Calu3 (cell line): ENCODE data around the gene COA7. TPM values are rescaled to one million over a fixed set of nuclear protein-coding genes. Genes with fewer than 3 reads are reported as not detected.
"Not testable (repeated sequence)": the region's sequence is repeated elsewhere in the genome, so short reads cannot be mapped to it uniquely, and the experiment has no call there.

ENCODE experiments used
- BruUV-seq: library from RNA; stranded (reverse); fragments of 400-500 nt; replicated peaks from 2 replicates; lab custom pipeline; 2021; lab: Mats Ljungman, UMichigan
- CTCF ChIA-PET: fragments of 300-600 bp; sonication (Branson Sonifier 250); formaldehyde crosslinking; loops from one replicate; lab custom pipeline; 2022; ENCODE audit warnings: antibody characterized with exemption; lab: Charles Lee
- DNase-seq: peaks from one replicate; pipeline ENCODE4 v3.0.0; 2022
- H3K27ac Mint-ChIP-seq: one replicate; pipeline ENCODE4 v1.8.0; 2022; ENCODE audit warnings: mixed read lengths; ENCODE audit not compliant: unreplicated experiment
- H3K27me3 Mint-ChIP-seq: one replicate; pipeline ENCODE4 v1.8.0; 2022; ENCODE audit warnings: mixed read lengths; ENCODE audit not compliant: unreplicated experiment
- H3K36me3 Mint-ChIP-seq: one replicate; pipeline ENCODE4 v1.8.0; 2022; ENCODE audit warnings: mild to moderate bottlenecking, moderate library complexity, mixed read lengths; ENCODE audit not compliant: insufficient read depth, unreplicated experiment
- H3K4me1 Mint-ChIP-seq: one replicate; pipeline ENCODE4 v1.8.0; 2022; ENCODE audit warnings: mild to moderate bottlenecking, low read depth, mixed read lengths; ENCODE audit not compliant: unreplicated experiment
- H3K4me3 Mint-ChIP-seq: one replicate; pipeline ENCODE4 v1.8.0; 2022; ENCODE audit warnings: mild to moderate bottlenecking, low read depth, moderate library complexity, mixed read lengths; ENCODE audit not compliant: unreplicated experiment
- H3K9me3 Mint-ChIP-seq: one replicate; pipeline ENCODE4 v1.8.0; 2022; ENCODE audit warnings: low read depth, mixed read lengths; ENCODE audit not compliant: unreplicated experiment
- intact Hi-C: fragments of 100-400 bp; cut with micrococcal nuclease; formaldehyde crosslinking; loops from one replicate; pipeline ENCODE4 v1.10.0; 2022; ENCODE audit not compliant: unreplicated experiment
- total RNA-seq: library from RNA; stranded (reverse); gene quantifications from 2 replicates; pipeline ENCODE4 v1.2.3, GENCODE V29; 2022
- TF ChIP-seq, protein P1 (sequence below): fragments of 200-600 bp; IDR thresholded peaks from one replicate; pipeline ENCODE4 v1.8.0; 2022; ENCODE audit warnings: antibody characterized with exemption; ENCODE audit not compliant: unreplicated experiment

Gene COA7
- total RNA-seq, 1 experiment from 2014 or later = 42.4 TPM

DNA sequence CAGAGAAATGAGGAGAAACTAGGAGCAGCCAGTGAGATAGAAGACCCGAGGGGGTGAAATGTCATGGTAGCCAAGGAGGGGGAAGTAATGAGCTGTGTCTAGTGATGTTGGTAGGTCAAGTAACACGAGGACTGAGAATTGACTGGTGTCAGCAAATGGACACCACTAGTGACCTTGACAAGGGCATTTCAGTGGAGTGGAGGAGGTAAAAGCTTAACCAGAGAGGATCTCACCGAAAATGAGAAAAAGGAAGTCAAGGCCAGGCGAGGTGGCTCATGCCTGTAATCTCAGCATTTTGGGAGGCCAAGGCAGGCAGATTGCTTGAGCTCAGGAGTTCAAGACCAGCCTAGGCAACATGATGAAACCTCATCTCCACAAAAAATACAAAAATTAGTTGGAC, 25.1 kb upstream of the COA7 start:
- Mint-ChIP-seq H3K27ac (no peak overlapping the region), H3K36me3 (peaks cover 17% of the 10 kb centered on the region), H3K9me3 (no peaks in the 10 kb centered on the region), H3K27me3 (peaks cover 13% of the 10 kb centered on the region), H3K4me3 (no peak overlapping the region), H3K4me1 (peaks cover 32% of the 10 kb centered on the region)
- BruUV-seq = no TSS peak
- intact Hi-C loops = no loop called here
- no peak for DNase-seq
- CTCF ChIA-PET = interaction anchor here (0.7 to 1.4 kb wide), 3 partner anchors 10 to 220 kb away, joined by 3 to 7 read pairs (median 3); no protein-coding TSS in a partner anchor
- TF ChIP-seq, protein P1, sequence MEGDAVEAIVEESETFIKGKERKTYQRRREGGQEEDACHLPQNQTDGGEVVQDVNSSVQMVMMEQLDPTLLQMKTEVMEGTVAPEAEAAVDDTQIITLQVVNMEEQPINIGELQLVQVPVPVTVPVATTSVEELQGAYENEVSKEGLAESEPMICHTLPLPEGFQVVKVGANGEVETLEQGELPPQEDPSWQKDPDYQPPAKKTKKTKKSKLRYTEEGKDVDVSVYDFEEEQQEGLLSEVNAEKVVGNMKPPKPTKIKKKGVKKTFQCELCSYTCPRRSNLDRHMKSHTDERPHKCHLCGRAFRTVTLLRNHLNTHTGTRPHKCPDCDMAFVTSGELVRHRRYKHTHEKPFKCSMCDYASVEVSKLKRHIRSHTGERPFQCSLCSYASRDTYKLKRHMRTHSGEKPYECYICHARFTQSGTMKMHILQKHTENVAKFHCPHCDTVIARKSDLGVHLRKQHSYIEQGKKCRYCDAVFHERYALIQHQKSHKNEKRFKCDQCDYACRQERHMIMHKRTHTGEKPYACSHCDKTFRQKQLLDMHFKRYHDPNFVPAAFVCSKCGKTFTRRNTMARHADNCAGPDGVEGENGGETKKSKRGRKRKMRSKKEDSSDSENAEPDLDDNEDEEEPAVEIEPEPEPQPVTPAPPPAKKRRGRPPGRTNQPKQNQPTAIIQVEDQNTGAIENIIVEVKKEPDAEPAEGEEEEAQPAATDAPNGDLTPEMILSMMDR = no peak

DNA sequence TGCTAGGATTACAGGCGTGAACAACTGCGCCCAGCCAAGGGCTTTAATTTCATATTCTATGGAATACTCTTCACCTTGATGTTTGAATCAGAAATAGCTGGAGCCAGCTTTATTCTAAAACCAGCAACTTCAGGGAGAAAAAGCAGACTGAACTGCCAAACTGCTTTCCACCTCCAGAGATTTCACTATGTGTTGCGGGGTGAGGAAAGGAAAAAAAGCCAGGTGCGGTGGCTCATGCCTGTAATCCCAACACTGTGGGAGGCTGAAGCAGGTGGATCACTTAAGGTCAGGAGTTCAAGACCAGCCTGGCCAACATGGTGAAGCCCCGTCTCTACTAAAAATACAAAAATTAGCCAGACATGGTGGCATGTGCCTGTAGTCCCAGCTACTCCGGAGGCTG, 17.1 kb upstream of the COA7 start:
- H3K4me3 Mint-ChIP-seq, H3K27me3 Mint-ChIP-seq, H3K4me1 Mint-ChIP-seq, H3K36me3 Mint-ChIP-seq, intact Hi-C loops, H3K9me3 Mint-ChIP-seq, H3K27ac Mint-ChIP-seq, BruUV-seq, DNase-seq: not testable (repeated sequence)
- CTCF ChIA-PET = interaction anchor here (0.6 kb wide), 1 partner anchor 13 kb away, joined by 5 read pairs; no protein-coding TSS in a partner anchor

DNA sequence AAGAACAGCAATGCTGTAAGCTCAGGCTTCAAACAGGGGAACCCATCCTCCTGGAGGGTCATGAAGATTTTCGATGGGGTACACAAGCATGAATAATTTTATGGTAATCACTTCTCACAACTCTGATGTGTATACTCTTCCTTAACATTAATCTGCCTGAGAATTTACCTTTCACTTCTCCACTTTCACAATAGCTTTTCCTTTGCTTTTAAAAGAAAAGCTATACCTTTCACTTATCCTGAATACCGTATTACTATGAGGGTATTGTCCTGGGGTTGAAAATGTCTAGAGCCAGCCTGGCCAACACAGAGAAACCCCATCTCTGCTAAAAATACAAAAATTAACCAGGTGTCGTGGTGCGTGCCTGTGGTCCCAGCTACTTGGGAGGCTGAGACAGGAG, 15.4 kb upstream of the COA7 start:
- Mint-ChIP-seq H3K36me3 (no peaks in the 10 kb centered on the region), H3K4me1 (peaks cover 1% of the 10 kb centered on the region), H3K27me3 (no peaks in the 10 kb centered on the region), H3K9me3 (no peaks in the 10 kb centered on the region), H3K4me3 (no peak overlapping the region), H3K27ac (no peak overlapping the region)
- intact Hi-C loops = no loop called here
- TF ChIP-seq, protein P1 = no peak
- CTCF ChIA-PET = interaction anchor here (0.6 kb wide), 1 partner anchor 10 kb away, joined by 3 read pairs; no protein-coding TSS in a partner anchor
- no TSS peak for BruUV-seq
- DNase-seq = no peak

DNA sequence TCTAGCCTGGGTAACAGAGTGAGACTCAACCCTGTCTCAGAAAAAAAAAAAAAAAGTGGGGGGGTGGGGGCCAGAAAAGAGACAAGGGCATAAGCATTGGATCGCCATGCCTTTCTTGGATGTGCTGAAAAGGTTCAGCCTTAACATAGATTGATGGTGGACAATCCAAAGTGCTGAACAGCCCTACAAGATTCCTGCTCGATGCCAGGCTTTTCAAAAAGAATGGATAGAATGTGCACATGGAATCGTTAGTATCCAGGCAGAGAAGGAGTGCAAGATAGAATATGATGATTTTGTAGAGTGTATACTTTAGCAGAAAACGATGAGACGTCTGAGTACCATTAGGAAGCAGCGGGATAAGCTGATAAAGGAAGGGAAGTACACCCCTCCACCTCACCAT, 10.9 kb upstream of the COA7 start:
- intact Hi-C loops = no loop called here
- CTCF ChIA-PET = interaction anchor here (0.7 to 0.9 kb wide), 2 partner anchors 17 to 665 kb away, joined by 3 read pairs; no protein-coding TSS in a partner anchor
- TF ChIP-seq, protein P1 = no peak
- BruUV-seq = no TSS peak
- no peaks in the 10 kb centered on the region for H3K9me3 Mint-ChIP-seq
- DNase-seq = no peak
- no peaks in the 10 kb centered on the region for H3K27me3 Mint-ChIP-seq
- H3K36me3 Mint-ChIP-seq = no peaks in the 10 kb centered on the region
- H3K27ac Mint-ChIP-seq = no peak overlapping the region
- peaks cover 19% of the 10 kb centered on the region for H3K4me1 Mint-ChIP-seq
- no peak overlapping the region for H3K4me3 Mint-ChIP-seq

DNA sequence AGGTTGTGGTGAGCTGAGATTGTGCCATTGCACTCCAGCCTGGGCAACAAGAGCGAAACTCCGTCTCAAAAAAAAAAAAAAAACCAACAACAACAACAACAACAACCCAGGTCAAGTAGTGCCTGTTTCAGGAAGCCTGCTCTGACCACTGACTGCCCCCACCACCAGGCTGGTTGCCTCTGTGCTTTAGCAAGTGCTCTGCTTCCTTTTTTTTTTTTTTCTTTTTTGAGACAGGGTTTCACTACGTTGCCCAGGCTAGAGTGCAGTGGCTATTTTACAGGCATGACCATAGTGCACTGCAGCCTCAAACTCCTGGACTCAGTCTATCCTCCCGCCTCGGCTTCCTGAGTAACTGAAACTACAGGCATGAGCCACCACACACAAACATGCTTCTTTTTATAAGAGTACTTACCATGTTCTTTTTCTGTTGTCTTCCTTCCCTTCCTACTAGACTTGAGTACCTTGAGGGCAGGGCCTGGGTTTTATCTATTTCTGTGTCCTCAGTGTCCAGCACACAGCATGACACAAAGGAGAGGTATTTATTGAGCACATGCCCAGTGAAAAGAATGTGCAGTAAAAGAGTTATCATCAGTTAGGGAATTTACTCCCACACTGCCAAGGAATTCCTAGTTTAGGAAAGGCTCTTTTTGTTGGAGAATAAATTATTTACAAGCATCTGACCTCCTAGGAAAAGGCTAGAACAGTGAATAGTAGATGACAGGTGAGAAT, 9.9 kb upstream of the COA7 start:
- H3K27ac Mint-ChIP-seq = no peak overlapping the region
- no peak overlapping the region for H3K4me3 Mint-ChIP-seq
- TF ChIP-seq, protein P1 = no peak
- no peak for DNase-seq
- no TSS peak for BruUV-seq
- H3K4me1 Mint-ChIP-seq = peaks cover 25% of the 10 kb centered on the region
- intact Hi-C loops = no loop called here
- peaks cover 6% of the 10 kb centered on the region for H3K36me3 Mint-ChIP-seq
- no peaks in the 10 kb centered on the region for H3K27me3 Mint-ChIP-seq
- CTCF ChIA-PET = interaction anchor here (0.7 kb wide), 1 partner anchor 664 kb away, joined by 3 read pairs; no protein-coding TSS in a partner anchor
- no peaks in the 10 kb centered on the region for H3K9me3 Mint-ChIP-seq
